BLaER1 treated with 17β-estradiol and CSF1 and Interleukin-3, amounts not matched to agents 10 nM and 100 nM (cell line): Measurements from ENCODE around the gene UBR2.
"Not testable (repeated sequence)": the region's sequence is repeated elsewhere in the genome, so short reads cannot be mapped to it uniquely, and the experiment has no call there.

Experiments used
- H3K27ac ChIP-seq, 11 experiments: shearing (Covaris generic); formaldehyde crosslinking; 2 replicates each; pipeline ENCODE4 v1.8.1; 2022
- H3K27me3 ChIP-seq, 11 experiments: shearing (Covaris generic); formaldehyde crosslinking; 2 replicates each; pipeline ENCODE4 v1.8.1; 2022
- H3K36me3 ChIP-seq, 11 experiments: shearing (Covaris generic); formaldehyde crosslinking; 2 replicates each; pipeline ENCODE4 v1.8.1; 2022
- H3K4me1 ChIP-seq, 10 experiments: shearing (Covaris generic); formaldehyde crosslinking; 2 replicates each; pipeline ENCODE4 v1.8.1; 2022
- H3K4me2 ChIP-seq, 11 experiments: shearing (Covaris generic); formaldehyde crosslinking; 2 replicates each; pipeline ENCODE4 v1.8.1; 2022
- H3K4me3 ChIP-seq, 10 experiments: shearing (Covaris generic); formaldehyde crosslinking; 2 replicates each; pipeline ENCODE4 v1.8.1; 2022
- H3K9ac ChIP-seq, 11 experiments: shearing (Covaris generic); formaldehyde crosslinking; 2 replicates each; pipeline ENCODE4 v1.8.1; 2022
- H3K9me3 ChIP-seq, 11 experiments: shearing (Covaris generic); formaldehyde crosslinking; replicated peaks in 1 of 11; 2 replicates each; pipeline ENCODE4 v1.8.1; 2022
- H4K20me1 ChIP-seq, 11 experiments: shearing (Covaris generic); formaldehyde crosslinking; 2 replicates each; pipeline ENCODE4 v1.8.1; 2022
- Cebpa-rat ChIP-seq, 11 experiments: shearing (Covaris generic); IDR thresholded peaks; 2 replicates each; pipeline ENCODE4 v1.8.1; 2022

UBR2 gene

DNA sequence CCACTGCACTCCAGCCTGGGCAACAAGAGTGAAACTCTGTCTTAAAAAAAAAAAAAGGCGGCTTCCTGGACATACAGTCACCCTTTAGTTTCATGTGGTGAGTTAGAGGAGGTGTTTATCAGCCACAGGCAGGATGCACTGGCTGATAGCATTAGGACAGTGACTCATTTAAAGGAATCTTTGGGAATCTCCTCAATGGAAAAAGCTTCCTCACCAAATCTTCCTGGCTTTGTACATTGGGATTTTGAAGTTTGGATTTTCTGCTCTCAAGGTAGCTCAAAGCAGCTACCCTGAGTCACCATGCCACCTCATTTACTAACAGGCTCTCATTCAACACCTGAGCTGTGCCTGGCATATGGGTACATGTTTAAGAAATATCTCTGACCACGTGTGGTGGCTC, 138.4 kb downstream of the UBR2 start:
- Histone ChIP-seq H3K27me3 (no peaks in the 10 kb centered on the region), H3K4me2 (no peak overlapping the region), H3K4me1 (peaks cover 0 to 5% (median 0%) of the 10 kb centered on the region in 10 experiments; a peak in 1 of 20 replicates), H3K9me3 (no peaks in the 10 kb centered on the region), H3K36me3 (no peaks in the 10 kb centered on the region), H3K27ac (no peak overlapping the region), H3K9ac (no peak overlapping the region), H3K4me3 (no peak overlapping the region), H4K20me1 (no peaks in the 10 kb centered on the region; a peak in 1 of 22 replicates)
- no peak for TF ChIP-seq Cebpa-rat (IDR thresholded peaks at IDR 0.05)

DNA sequence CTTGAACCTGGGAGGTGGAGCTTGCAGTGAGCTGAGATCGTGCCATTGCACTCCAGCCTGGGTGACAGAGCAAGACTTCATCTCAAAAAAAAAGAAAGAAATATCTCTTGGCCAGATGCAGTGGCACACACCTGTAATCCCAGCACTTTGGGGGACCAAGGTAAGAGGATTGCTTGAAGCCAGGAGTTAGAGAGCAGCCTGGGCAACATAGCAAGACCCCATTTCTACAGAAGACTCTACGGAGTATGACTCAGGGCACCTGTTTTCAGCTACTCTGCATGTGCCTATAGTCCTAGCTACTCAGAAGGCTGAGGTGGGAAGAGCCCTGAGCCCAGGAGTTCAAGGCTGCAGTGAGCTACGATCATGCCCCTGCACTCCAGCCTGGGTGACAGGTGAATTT, 139.0 kb downstream of the UBR2 start:
- not testable (repeated sequence) for H3K9me3 ChIP-seq, H3K27ac ChIP-seq, H3K9ac ChIP-seq, H3K4me3 ChIP-seq, H3K36me3 ChIP-seq, H3K4me2 ChIP-seq, H3K4me1 ChIP-seq, H3K27me3 ChIP-seq, H4K20me1 ChIP-seq

DNA sequence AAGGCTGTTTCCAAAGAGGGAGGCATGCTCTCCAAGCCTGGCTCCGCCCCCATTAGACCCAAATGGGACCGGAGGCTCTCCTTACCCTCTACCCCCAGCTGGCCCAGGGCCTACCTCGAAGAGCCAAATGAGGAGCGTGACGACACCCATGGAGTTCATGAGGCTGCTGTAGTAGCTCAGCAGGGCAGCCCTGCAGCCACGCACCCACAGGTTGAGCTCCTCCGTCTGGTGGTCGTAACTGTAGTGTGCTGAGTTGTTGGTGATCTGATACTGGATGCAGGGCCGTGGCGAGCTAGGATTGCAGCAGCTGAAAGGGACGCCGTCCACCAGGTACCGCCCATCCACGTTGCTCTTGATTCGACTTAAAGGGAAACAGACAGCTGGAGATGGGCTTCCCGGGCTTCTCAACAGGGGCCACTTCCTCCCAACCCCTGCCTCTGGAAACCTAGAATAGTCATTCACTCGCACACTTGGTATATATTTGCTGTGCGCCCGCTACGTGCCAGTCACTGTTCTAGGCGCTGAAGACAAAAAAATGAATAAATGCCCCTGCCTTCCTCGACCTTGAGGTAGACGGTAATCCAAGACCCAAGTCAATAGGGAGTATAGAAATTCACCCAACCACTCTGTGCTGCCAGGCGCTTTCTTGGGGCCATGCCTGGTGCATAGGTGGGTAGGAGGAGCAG, 140.6 kb downstream of the UBR2 start:
- Histone ChIP-seq H3K36me3 (no peaks in the 10 kb centered on the region), H3K27me3 (no peaks in the 10 kb centered on the region), H4K20me1 (no peaks in the 10 kb centered on the region), H3K9ac (no peak overlapping the region), H3K4me2 (no peak overlapping the region), H3K27ac (no peak overlapping the region), H3K4me3 (no peak overlapping the region), H3K4me1 (peaks cover 0 to 5% (median 0%) of the 10 kb centered on the region in 10 experiments; a peak in 1 of 20 replicates), H3K9me3 (no peaks in the 10 kb centered on the region)
- no peak for TF ChIP-seq Cebpa-rat (IDR thresholded peaks at IDR 0.05)

DNA sequence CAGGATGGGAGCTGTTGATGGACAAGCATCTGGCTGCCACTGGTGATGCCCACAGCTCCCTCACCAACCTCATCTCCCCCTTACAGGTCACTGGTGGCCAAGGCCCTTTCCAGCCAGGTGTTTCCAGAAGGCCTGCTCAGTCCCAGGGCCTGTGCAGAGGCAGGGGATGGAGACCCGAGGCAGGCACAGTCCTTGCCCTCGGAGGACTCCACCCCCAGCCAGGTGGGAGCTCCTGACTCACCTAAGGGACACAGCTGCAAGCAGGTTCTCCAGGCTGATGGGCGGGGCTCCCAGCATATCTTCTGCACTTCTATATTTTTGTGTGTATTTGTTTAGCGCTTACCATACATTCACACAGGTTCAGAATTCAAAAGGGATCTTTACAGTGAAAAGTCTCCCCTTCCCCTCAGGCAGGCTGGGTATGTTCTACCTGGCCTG, 141.1 kb downstream of the UBR2 start:
- no peaks in the 10 kb centered on the region for H3K36me3 ChIP-seq
- H3K9me3 ChIP-seq: no peaks in the 10 kb centered on the region
- H4K20me1 ChIP-seq: no peaks in the 10 kb centered on the region
- no peak overlapping the region for H3K4me3 ChIP-seq
- peaks cover 0 to 7% (median 0%) of the 10 kb centered on the region in 10 experiments; a peak in 2 of 20 replicates for H3K4me1 ChIP-seq
- no peak overlapping the region for H3K9ac ChIP-seq
- H3K27me3 ChIP-seq: no peaks in the 10 kb centered on the region
- no peak overlapping the region for H3K4me2 ChIP-seq
- no peak overlapping the region for H3K27ac ChIP-seq
- no peak for TF ChIP-seq Cebpa-rat (IDR thresholded peaks at IDR 0.05)

DNA sequence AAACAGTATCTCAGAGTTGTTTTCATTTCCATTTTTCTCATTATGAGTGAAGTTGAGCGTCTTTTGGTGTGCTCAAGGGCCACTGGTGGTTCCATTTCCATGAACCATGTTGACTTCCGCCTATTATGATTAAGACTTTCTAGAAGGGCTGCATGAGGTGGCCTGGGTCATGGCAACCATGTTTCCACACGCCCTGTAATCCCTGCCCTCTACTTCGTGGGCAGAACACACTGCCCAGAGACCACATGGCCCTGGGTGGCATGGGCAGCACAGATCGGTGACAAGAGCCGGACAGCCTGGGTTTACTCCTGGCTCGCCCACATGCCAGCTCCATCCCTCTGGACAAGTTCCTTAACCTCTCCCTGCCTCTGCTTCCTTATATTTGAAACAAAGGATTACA, 143.8 kb downstream of the UBR2 start:
- no peaks in the 10 kb centered on the region; a peak in 1 of 22 replicates for H3K36me3 ChIP-seq
- H3K4me3 ChIP-seq: no peak overlapping the region

DNA sequence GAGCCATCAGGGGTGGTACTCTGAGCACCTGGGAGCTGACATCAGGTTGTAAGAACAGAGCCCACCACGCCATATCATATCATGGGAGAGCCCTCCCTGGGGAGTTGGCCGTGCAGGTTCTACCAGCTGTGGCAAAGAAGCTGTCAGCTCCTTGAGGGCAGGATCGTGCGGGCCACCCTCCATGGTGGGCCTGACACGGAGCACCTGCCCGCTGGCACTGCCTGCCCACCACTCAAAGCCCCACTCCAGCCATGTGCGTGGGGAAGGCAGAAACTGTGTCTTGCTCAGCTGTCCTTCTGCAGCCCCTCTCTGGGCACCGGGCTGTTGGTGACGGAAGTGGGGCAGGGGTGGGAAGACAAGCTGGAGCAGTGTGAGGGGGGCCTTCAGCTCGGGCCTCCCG, 144.3 kb downstream of the UBR2 start:
- Histone ChIP-seq H3K27me3 (no peaks in the 10 kb centered on the region), H3K9ac (no peak overlapping the region), H3K4me2 (no peak overlapping the region), H3K4me1 (peaks cover 0 to 10% (median 0%) of the 10 kb centered on the region in 10 experiments; a peak in 2 of 20 replicates), H3K4me3 (no peak overlapping the region), H3K36me3 (no peaks in the 10 kb centered on the region; a peak in 1 of 22 replicates), H4K20me1 (no peaks in the 10 kb centered on the region), H3K27ac (no peak overlapping the region), H3K9me3 (peaks cover 5 to 17% (median 14%) of the 10 kb centered on the region in 11 experiments; a peak in 19 of 22 replicates)
- no peak for TF ChIP-seq Cebpa-rat (IDR thresholded peaks at IDR 0.05)

More for the DNA sequence above, 143.8 kb downstream of the UBR2 start:
- TF ChIP-seq Cebpa-rat (IDR thresholded peaks at IDR 0.05): no peak
- no peak overlapping the region for H3K27ac ChIP-seq
- H3K4me1 ChIP-seq: peaks cover 0 to 10% (median 0%) of the 10 kb centered on the region in 10 experiments; a peak in 2 of 20 replicates
- H3K4me2 ChIP-seq: no peak overlapping the region
- H3K9ac ChIP-seq: no peak overlapping the region
- H4K20me1 ChIP-seq: no peaks in the 10 kb centered on the region
- peaks cover 5 to 17% (median 14%) of the 10 kb centered on the region in 11 experiments; a peak in 19 of 22 replicates for H3K9me3 ChIP-seq
- no peaks in the 10 kb centered on the region for H3K27me3 ChIP-seq

DNA sequence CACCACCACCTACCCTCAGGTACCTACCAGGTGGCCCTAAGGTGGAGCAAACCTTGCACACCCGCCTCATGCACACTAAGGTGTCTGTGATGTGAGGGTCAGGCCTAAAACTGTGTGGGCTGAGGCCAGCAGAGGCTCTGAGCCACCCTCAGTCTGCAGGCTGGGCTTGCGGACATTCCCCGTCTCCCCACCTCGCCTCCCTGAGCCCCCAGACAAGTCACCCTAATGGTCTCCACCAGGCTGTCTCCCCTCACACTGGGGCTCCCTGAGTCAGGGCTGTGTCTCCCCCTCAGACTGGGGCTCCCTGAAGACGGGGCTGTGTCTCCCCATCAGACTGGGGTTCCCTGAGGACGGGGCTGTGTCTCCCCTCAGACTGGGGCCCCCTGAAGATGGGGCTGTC, 146.0 kb downstream of the UBR2 start:
- H3K9me3 ChIP-seq: peaks cover 5 to 17% (median 14%) of the 10 kb centered on the region in 11 experiments; a peak in 19 of 22 replicates
- H3K9ac ChIP-seq: no peak overlapping the region
- peaks cover 0 to 15% (median 5%) of the 10 kb centered on the region in 10 experiments; a peak in 10 of 20 replicates for H3K4me1 ChIP-seq
- no peaks in the 10 kb centered on the region; a peak in 1 of 22 replicates for H3K36me3 ChIP-seq
- no peak overlapping the region for H3K27ac ChIP-seq
- no peaks in the 10 kb centered on the region for H4K20me1 ChIP-seq
- no peak for TF ChIP-seq Cebpa-rat (IDR thresholded peaks at IDR 0.05)
- H3K4me3 ChIP-seq: no peak overlapping the region
- H3K4me2 ChIP-seq: 0 out of 22 replicates have a peak overlapping the region, but pooled peaks of 2 of the 11 experiments have one; percentile 10 to 20
- H3K27me3 ChIP-seq: no peaks in the 10 kb centered on the region

DNA sequence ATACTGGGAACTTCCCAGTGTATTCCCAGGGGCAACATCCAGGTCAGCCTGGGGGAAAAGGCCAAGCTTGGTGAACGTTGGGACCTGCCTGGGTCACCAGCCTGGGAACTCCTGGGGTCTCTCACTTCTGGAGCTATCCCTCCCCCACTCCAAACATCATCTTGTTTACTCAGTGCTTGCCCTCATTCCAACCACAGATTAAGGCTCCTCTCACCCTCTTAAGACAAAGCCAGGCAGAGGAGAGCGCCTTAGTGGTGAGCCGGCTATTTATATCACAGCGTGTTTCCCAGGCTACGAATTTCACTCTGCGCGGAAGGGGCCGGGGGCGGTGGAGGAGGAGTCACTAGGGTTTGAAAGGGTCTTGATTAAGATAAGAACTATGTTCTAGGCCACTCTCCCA, 146.5 kb downstream of the UBR2 start:
- Histone ChIP-seq H3K9ac (no peak overlapping the region), H3K4me1 (peaks cover 0 to 18% (median 8%) of the 10 kb centered on the region in 10 experiments; a peak in 10 of 20 replicates), H3K27ac (no peak overlapping the region), H3K9me3 (peaks cover 5 to 17% (median 14%) of the 10 kb centered on the region in 11 experiments; a peak in 19 of 22 replicates), H4K20me1 (no peaks in the 10 kb centered on the region), H3K4me2 (0 out of 22 replicates have a peak overlapping the region, but pooled peaks of 2 of the 11 experiments have one; percentile 10 to 20), H3K36me3 (no peaks in the 10 kb centered on the region; a peak in 1 of 22 replicates), H3K4me3 (no peak overlapping the region), H3K27me3 (no peaks in the 10 kb centered on the region)
- TF ChIP-seq Cebpa-rat (IDR thresholded peaks at IDR 0.05): no peak

DNA sequence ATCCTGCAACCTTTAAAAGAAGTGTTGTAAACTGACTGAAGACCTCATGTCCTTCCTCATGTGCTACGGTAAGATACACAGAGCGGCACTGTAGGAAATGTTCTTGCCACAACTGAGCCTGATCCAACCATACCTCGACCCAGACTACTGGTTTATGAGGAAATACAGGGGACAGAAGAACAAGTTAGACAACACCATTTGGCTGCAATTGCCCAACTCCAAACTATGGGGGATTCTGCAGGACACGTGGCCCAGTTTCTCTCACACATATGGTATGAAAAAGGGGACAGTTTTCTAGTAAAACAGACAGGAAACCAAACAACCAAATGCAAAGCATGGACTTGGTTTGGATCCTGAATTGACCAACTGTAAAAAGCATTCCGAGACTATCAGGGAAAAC, 148.1 kb downstream of the UBR2 start:
- Histone ChIP-seq H3K4me2 (no peak overlapping the region), H3K27me3 (no peaks in the 10 kb centered on the region), H3K4me3 (no peak overlapping the region), H3K36me3 (no peaks in the 10 kb centered on the region; a peak in 1 of 22 replicates), H3K9ac (no peak overlapping the region), H3K9me3 (peaks cover 5 to 17% (median 14%) of the 10 kb centered on the region in 11 experiments; a peak in 19 of 22 replicates), H3K27ac (no peak overlapping the region), H4K20me1 (no peaks in the 10 kb centered on the region), H3K4me1 (peaks cover 0 to 14% (median 8%) of the 10 kb centered on the region in 10 experiments; a peak in 10 of 20 replicates)
- TF ChIP-seq Cebpa-rat (IDR thresholded peaks at IDR 0.05): no peak
